ENCODE measurements around the gene PAK4.
"Not testable (repeated sequence)": the region's sequence is repeated elsewhere in the genome, so short reads cannot be mapped to it uniquely, and the experiment has no call there.

DNA sequence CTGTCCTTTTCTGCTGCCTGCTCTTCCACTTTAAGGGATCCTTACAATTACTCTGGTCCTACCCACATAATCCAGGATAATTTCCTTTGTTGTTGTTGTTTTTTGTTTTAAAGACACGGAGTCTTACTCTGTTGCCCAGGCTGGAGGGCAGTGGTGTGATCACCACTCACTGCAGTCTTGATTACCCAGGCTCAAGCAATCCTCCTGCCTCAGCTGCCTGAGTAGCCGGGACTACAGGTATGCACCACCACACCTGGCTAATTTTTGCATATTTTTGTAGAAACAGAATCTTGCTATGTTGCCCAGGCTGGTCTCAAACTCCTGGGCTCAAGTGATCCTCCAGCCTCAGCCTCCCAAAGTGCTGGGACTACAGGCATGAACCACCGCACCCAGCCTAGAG, 89.7 kb downstream of the PAK4 start:
- TF ChIP-seq POLR2A (IDR thresholded peaks at IDR 0.05; ENCODE audit: extremely low read depth, insufficient read length); MYC (IDR thresholded peaks at IDR 0.05; ENCODE audit: low read depth, low read length): not testable (repeated sequence)
- TF ChIP-seq, protein P1, sequence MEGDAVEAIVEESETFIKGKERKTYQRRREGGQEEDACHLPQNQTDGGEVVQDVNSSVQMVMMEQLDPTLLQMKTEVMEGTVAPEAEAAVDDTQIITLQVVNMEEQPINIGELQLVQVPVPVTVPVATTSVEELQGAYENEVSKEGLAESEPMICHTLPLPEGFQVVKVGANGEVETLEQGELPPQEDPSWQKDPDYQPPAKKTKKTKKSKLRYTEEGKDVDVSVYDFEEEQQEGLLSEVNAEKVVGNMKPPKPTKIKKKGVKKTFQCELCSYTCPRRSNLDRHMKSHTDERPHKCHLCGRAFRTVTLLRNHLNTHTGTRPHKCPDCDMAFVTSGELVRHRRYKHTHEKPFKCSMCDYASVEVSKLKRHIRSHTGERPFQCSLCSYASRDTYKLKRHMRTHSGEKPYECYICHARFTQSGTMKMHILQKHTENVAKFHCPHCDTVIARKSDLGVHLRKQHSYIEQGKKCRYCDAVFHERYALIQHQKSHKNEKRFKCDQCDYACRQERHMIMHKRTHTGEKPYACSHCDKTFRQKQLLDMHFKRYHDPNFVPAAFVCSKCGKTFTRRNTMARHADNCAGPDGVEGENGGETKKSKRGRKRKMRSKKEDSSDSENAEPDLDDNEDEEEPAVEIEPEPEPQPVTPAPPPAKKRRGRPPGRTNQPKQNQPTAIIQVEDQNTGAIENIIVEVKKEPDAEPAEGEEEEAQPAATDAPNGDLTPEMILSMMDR (IDR thresholded peaks at IDR 0.05; ENCODE audit: low read depth, low read length), result not testable (repeated sequence)
- TF ChIP-seq, protein P2, sequence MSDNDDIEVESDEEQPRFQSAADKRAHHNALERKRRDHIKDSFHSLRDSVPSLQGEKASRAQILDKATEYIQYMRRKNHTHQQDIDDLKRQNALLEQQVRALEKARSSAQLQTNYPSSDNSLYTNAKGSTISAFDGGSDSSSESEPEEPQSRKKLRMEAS (IDR thresholded peaks at IDR 0.05; ENCODE audit: low read depth, low read length), result not testable (repeated sequence)

Measured in NB4 (cell line).